ENCODE data around the gene MYADML2.

MYADML2 gene

DNA sequence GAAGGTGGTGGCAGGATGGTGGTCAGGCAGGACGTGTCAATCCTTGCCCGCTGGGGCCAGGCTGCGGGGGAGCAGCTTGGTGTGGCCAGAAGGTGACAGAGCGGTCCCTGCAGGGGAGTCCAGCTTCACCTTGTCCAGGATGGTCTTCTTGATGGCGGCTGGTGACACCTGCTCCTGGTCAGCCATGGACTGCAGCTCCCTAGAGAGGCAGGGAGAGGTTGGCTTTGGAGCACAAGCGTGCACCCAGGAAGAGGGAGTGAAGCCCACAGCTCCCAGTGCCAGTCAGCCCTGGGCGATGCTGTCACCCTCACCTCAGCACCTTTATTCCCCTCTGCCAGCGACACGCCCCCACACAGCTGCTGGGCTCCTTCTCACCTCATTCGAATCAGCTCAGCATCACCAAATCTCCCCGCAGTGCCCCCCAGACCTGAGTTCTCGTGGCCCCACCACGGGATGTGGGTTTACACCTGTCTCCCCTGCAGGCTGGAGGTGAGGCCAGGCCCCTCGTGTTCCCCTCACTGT is 13.8 kb downstream of the MYADML2 start:
- intact Hi-C loops (cut with DNase I; ENCODE audit: low total_unique reads) = no loop called here
- Histone ChIP-seq H3K36me3 (no peaks in the 10 kb centered on the region), H3K9me3 (no peaks in the 10 kb centered on the region), H3K4me3 (no peak overlapping the region), H3K4me1 (peaks cover 0 to 25% (median 18%) of the 10 kb centered on the region in 4 donors), H3K27me3 (peaks cover 0 to 67% of the 10 kb centered on the region in 2 donors), H3K27ac (no peak overlapping the region)
- TF ChIP-seq, protein P1, sequence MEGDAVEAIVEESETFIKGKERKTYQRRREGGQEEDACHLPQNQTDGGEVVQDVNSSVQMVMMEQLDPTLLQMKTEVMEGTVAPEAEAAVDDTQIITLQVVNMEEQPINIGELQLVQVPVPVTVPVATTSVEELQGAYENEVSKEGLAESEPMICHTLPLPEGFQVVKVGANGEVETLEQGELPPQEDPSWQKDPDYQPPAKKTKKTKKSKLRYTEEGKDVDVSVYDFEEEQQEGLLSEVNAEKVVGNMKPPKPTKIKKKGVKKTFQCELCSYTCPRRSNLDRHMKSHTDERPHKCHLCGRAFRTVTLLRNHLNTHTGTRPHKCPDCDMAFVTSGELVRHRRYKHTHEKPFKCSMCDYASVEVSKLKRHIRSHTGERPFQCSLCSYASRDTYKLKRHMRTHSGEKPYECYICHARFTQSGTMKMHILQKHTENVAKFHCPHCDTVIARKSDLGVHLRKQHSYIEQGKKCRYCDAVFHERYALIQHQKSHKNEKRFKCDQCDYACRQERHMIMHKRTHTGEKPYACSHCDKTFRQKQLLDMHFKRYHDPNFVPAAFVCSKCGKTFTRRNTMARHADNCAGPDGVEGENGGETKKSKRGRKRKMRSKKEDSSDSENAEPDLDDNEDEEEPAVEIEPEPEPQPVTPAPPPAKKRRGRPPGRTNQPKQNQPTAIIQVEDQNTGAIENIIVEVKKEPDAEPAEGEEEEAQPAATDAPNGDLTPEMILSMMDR (IDR thresholded peaks at IDR 0.05) = no peak
- DNase-seq = no peak

DNA sequence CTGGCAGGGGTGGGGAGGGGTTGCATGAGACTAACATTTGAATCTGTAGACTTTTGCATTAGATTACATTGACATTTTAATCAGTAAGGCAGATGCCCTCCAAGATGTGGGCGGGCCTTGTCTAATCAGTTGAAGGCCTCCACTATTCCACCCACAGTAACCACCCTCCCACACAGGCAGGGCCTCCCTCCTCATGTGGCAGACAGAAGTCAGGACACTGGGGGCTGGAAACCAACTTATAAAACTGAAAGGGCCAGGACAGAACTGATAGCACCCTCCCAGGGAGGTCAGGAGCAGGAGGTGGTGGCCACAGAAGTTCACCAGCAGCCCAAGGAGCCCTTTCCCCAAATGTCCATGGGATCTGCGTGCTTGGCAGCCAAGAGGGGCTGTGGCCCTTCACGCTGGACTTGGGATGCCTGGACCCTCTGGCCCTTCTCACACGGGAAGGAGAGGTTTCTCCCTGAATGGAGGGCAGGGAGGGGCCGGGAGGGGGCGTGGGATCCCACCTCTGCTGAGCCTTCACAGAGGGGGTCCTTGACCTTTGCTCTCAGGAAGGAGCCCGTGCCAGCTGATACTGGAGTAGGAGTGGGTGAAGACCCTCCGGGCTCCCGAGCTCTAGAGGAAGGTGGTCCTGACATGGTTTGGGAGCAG is 14.6 kb downstream of the MYADML2 start:
- no peak overlapping the region for H3K4me3 ChIP-seq
- no peak overlapping the region for H3K27ac ChIP-seq
- H3K27me3 ChIP-seq = peaks cover 0 to 67% of the 10 kb centered on the region in 2 donors
- TF ChIP-seq, protein P1 (IDR thresholded peaks at IDR 0.05) = no peak
- DNase-seq = no peak
- H3K9me3 ChIP-seq = no peaks in the 10 kb centered on the region
- H3K36me3 ChIP-seq = no peaks in the 10 kb centered on the region
- intact Hi-C loops (cut with DNase I; ENCODE audit: low total_unique reads) = no loop called here
- peaks cover 0 to 24% (median 15%) of the 10 kb centered on the region in 4 donors for H3K4me1 ChIP-seq

DNA sequence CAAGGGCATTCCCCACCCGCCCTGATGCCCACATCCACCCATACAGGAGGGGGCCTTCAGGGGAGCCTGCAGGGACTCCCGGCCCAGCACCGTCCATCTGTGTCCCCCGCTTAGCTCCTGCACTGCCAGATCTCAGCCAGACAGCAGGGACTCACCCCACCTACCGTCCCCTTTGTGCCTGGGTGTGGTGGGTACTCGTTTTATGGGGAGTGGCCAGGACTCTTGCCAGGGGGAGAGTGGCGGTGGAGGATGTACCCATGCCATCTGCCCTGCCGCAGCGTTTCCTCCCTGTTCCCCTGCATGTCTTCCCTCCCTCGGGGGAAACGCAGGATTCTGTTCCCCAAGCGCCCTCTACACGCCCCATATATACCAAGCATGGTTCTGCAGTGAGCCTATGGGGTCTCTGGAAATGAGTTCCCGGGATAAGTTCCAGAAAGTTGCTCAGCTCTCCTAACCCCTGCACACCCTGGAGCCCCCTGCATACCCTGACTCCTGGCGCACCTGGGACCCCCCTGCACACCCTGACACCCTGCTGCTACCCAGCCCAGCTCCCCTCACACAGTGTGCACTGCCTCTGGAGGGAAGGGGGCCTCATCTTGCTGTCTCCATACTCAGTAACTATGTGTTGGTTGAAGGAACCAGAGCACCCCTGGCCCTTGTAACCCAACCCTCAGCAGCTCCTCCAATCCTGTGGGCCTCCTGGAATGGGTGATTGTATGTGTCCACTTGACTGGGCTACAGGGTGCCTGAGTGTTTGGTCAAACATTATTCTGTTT is 15.3 kb downstream of the MYADML2 start:
- H3K4me3 ChIP-seq = no peak overlapping the region
- DNase-seq = no peak
- intact Hi-C loops (cut with DNase I; ENCODE audit: low total_unique reads) = no loop called here
- TF ChIP-seq, protein P1 (IDR thresholded peaks at IDR 0.05) = no peak
- no peaks in the 10 kb centered on the region for H3K36me3 ChIP-seq
- H3K9me3 ChIP-seq = no peaks in the 10 kb centered on the region
- peaks cover 0 to 17% (median 8%) of the 10 kb centered on the region in 4 donors for H3K4me1 ChIP-seq
- peaks cover 0 to 61% of the 10 kb centered on the region in 2 donors for H3K27me3 ChIP-seq
- no peak overlapping the region for H3K27ac ChIP-seq

GRCh38 chr17:81931189-81931556 is 15.9 kb downstream of the MYADML2 start:
- Histone ChIP-seq H3K4me1 (peaks cover 3 to 16% (median 9%) of the 10 kb centered on the region in 4 donors), H3K27me3 (peaks cover 0 to 56% of the 10 kb centered on the region in 2 donors), H3K4me3 (no peak overlapping the region), H3K36me3 (no peaks in the 10 kb centered on the region), H3K9me3 (no peaks in the 10 kb centered on the region), H3K27ac (no peak overlapping the region)
- TF ChIP-seq, protein P1 (IDR thresholded peaks at IDR 0.05) = no peak
- intact Hi-C loops (cut with DNase I; ENCODE audit: low total_unique reads) = no loop called here
- DNase-seq = no peak

- Histone ChIP-seq H3K36me3 (no peaks in the 10 kb centered on the region), H3K4me3 (no peak overlapping the region), H3K4me1 (peaks cover 6 to 24% (median 16%) of the 10 kb centered on the region in 4 donors), H3K27ac (no peak overlapping the region), H3K9me3 (no peaks in the 10 kb centered on the region), H3K27me3 (peaks cover 0 to 50% of the 10 kb centered on the region in 2 donors)
- DNase-seq = no peak
- intact Hi-C loops (cut with DNase I; ENCODE audit: low total_unique reads) = no loop called here
- TF ChIP-seq, protein P1 (IDR thresholded peaks at IDR 0.05) = no peak
Observed at GRCh38 chr17:81930142-81931125, 16.6 kb downstream of the MYADML2 start.
